ENCODE data around the gene INO80D.
"Not testable (repeated sequence)": the region's sequence is repeated elsewhere in the genome, so short reads cannot be mapped to it uniquely, and the experiment has no call there.

INO80D gene, protein sequence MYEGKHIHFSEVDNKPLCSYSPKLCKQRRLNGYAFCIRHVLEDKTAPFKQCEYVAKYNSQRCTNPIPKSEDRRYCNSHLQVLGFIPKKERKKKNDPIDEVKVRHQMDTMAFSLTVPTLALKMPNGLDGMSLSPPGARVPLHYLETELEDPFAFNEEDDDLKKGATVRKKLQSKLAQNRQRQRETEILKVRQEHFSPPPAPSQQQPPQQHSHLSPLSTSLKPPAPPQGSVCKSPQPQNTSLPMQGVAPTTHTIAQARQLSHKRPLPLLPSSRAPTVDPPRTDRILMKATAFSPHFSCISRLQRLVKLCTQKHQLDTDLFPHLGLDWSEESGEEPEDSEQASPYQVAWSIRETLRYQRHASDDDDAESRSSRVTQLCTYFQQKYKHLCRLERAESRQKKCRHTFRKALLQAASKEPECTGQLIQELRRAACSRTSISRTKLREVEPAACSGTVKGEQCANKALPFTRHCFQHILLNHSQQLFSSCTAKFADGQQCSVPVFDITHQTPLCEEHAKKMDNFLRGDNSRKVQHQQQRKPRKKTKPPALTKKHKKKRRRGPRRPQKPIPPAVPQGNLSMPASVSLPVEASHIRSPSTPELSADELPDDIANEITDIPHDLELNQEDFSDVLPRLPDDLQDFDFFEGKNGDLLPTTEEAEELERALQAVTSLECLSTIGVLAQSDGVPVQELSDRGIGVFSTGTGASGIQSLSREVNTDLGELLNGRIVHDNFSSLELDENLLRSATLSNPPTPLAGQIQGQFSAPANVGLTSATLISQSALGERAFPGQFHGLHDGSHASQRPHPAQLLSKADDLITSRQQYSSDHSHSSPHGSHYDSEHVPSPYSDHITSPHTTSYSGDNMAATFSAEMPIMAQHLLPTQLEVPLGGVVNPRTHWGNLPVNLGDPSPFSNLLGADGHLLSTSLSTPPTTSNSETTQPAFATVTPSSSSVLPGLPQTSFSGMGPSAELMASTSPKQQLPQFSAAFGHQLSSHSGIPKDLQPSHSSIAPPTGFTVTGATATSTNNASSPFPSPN

DNA sequence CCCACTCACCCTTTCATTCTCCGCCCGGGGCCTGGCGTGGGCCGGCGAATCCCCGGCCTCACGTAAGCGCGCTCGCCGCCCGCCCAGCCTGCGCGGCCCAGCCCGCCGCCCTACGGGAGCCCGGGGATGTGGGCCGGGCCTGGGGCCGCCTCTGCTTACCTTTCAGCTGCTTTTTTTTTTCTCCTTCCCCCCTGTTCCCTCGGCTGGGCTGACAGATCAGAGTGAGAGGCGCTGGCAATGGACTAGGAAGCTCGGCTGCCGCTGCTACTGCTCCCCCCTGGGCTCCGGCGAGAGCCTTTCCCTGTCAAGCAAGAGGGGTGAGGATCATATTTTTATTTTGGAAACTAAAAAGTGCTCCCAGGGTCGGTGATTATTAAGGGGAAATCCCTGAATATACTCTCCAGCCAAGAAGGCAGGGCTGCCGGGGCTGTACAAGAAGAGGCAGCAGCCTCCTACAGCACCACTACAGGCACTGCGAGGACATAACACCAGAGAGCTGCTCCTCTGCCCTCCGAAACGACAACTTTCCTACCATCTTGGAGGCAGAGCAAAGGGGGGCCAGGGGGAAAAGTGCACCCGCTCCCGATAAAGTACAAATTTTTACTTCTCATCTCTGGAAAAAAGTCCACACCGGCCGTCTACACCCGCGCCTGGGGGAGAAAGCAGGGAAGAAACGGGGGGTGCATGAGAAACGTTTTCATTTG, at the start of gene INO80D:
Gene INO80D, minus strand, starts transcription at position 433 of the 704 bp plus-strand sequence. CDS start 23,158 bp downstream, outside the sequence.
- DNase-seq (ENCODE audit: low read depth), result peak; percentile 65

DNA sequence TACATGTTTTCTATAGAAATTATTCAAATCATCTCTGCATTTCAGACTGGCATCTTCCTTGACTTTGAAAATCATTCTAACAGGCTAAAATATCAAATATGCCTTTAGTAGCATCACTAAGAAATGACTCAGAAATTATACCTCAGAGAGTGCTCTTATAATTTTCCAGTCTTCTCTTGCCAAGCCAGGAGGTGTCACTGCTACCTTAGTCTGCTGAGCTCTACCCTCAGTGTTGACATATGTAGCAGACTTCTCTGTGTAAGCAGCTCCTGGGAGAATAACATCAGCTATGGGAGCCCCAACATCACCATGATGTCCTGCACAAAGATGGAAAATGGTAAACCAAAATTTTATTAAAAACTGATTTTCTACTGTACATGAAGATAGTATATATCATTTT, 41.7 kb upstream of the INO80D start:
- DNase-seq (ENCODE audit: low read depth), result no peak

DNA sequence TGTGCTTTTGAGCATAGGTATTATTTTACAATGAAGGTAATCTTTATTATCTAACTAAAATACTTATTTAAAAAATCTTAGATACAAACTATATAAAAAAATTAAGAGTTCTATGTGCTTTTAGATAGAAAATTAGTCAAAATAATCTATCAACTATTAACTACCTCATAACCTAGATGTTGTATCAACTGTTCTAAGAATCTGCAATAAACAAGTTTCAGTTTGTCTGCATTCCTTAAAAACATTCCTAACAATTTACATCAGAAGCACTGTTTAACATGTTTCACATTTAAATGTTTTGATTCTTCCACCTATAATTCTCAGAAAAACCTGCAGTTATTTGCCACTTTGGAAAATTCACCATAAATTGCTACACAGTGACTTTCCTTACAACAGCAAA, 39.9 kb upstream of the INO80D start:
- DNase-seq (ENCODE audit: low read depth), result no peak

DNA sequence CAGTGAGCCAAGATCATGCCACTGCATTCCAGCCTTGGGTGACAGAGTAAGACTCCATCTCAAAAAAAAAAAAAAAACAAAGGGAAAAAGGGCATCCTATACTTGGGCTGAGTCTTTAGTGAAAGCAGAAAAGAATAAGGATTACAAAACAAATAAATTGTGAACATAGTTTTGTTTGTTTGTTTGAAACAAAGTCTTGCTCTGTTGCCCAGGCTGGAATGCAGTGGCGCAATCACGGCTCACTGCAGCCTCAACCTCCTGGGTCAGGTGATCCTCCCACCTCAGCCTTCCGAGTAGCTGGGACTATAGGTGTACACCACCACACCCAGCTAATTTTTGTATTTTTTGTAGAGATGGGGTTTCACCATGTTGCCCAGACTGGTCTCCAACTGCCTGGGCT, 36.6 kb upstream of the INO80D start:
- DNase-seq (ENCODE audit: low read depth), result not testable (repeated sequence)

DNA sequence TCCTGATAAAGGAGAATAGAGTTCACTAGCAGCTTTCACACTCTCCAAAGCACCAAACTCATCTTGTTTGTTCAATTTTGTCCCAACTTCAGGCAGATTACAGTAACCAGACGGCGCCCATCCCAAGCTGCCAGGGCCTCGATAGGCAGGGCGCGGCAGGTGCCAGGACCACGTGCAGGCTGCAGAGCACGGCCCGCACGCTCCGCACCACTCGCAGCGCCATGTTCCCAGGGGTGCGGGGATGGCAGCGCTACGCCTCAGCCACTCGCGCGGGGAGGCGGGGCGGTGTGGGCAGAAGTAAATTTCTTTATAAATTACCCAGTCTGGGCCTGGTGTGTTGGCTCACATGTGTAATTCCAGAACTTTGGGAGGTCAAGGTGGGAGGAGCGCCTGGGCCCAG, 30.3 kb upstream of the INO80D start:
- no peak for DNase-seq (ENCODE audit: low read depth)

DNA sequence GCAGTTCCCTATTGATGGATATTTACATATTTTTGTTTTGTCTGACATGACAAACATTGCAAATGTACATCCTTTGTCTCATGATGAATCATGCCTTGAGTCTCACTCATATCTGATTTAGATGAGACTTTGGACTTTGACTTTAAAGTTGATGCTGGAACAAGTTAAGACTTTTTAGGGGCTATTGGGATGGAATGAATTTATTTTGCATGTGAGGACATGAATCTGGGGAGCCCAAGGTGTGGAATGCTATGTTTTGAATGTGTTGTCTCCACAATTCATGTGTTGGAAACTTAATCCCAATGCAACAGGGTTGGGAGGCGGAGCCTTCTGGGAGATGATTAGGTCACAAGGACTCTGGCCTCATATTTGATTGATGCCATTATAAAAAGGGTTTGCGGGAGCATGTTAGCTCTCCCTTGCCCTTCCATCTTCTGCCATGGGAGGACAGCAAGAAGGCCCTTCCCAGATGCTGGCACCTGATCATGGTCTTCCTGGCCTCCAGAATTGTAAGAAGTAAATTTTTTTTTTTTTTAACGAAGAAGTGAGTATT, 29.1 kb upstream of the INO80D start:
- no peak for DNase-seq (ENCODE audit: low read depth)

DNA sequence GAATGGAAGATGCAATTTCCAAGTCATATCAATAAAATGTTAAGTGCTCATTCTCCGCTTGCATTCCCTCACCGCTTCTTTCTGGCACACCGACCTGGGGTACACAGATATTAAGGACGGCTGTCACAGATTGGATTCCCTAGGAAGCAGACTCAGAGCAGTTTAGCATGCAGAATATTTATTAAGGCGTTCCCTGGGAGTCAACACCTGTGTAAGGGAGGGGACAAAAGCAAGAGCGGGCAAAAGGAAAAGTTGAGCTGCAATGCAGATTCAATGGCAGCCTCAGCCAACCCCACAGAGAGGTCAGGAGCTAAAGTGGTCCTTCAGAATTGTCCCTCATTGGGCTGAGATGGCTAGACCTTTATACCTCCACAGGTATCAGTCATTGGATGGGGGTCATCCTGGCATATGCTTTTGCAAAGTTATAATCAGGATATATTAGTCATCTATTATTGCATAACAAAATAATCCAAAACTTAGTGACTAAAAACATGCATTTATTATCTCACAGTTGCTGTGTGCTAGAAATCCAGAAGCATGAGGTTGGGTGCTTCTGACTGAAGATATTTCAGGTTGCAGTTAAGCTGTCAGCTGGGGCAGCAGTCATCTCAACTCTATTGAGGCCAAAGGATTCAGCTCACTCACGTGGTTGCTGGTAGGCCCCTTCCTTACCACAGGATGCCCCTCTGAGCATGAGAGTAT, 27.0 kb upstream of the INO80D start:
- DNase-seq (ENCODE audit: low read depth), result no peak

DNA sequence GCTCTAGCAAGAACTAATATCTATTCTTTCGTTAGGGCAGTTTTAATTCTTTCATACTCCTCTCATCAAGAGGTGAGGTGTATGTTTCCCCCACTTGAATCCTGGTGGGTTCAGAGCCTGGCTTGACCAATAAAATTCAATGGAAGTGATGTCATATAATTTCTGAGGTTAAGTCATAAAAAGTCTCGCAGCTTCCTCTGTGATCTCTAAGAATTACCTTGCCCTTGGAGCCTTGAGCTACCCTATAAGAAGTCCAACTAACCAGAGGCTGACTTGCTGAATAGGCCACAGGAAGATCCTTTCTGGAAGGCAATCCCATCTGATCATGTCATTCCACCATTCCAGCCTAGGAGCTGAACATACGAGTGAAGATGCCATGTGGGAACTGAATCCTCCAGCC, 26.1 kb upstream of the INO80D start:
- DNase-seq (ENCODE audit: low read depth), result no peak

DNA sequence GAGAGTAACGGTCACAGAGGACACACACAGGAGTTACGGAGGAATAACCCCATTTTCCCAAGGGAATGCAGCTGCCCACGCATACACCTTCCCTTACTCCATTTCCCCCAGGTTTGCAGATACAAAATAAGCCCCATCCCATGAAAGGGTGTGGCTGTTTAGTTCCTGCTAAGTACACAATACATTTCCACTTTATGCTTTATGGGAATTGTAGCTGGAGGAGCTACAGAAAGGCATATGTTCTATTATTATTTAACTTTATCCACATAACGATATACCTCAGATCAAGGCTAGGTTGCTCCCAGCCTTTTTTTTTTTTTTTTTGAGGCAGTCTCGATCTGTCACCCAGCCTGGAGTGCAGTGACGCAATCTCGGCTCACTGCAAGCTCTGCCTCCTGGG, 22.7 kb upstream of the INO80D start:
- no peak for DNase-seq (ENCODE audit: low read depth)

DNA sequence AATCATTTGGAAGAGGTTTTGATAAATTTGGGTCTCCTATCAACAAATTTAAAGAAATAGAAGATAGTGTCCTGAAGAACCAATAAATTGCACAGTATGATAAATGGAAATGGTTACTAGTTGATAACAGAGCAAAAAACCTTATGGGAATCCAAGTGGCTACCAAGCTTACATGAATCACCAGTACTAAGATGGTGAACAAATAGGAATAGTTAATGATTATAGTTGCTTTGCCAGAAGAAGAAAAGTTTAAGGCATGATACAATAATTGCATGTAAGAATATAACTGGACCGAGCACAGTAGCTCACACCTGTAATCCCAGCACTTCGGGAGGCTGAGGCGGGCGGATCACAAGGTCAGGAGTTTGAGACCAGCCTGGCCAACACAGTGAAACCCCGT, 19.6 kb upstream of the INO80D start:
- DNase-seq (ENCODE audit: low read depth), result no peak

DNA sequence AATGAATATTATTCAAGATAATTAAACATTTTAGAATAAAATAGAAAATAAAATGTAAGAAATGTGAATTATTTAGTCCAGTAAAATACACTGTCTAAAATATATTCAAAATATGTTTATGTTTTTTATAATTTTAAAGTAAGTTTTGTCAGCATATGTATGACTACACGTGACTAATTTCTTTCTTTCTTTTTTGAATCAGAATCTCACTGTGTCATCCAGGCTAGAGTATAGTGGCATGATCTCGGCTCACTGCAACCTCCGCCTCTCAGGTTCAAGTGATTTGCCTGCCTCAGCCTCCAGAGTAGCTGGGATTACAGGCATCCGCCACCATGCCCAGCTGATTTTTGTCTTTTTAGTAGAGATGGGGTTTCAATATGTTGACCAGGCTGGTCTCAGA, 19.1 kb upstream of the INO80D start:
- DNase-seq (ENCODE audit: low read depth), result no peak

DNA sequence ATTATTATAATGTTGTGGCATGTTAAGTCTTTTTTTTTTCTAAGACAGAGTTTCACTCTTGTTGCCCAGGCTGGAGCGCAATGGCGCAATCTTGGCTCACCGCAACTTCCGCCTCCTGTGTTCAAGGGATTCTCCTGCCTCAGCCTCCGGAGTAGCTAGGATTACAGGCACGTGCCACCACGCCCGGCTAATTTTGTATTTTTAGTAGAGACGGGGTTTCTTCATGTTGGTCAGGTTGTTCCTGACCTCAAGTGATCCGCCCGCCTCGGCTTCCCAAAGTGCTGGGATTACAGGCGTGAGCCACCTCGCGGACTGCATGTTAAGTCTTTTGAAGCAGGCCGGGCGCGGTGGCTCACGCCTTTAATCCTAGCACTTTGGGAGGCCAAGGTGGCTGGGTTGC, 12.9 kb upstream of the INO80D start:
- DNase-seq (ENCODE audit: low read depth), result not testable (repeated sequence)

DNA sequence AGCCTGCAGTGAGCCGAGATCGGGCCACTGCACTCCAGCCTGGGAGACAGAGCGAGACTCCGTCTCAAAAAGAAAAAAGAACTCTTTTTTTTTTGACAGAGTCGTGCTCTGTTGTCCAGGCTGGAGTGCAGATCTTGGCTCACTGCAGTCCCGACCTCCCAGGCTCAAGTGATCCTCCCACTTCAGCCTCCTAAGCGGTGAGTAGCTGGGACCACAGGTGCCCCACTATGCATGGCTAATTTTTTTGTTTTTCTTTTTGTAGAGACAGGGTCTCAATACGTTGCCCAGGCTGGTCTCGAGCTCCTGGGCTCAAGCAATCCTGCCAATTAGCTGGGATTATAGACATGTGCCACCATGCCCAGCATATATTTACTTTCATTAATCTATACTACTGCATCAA, 12.5 kb upstream of the INO80D start:
- DNase-seq (ENCODE audit: low read depth), result no peak

DNA sequence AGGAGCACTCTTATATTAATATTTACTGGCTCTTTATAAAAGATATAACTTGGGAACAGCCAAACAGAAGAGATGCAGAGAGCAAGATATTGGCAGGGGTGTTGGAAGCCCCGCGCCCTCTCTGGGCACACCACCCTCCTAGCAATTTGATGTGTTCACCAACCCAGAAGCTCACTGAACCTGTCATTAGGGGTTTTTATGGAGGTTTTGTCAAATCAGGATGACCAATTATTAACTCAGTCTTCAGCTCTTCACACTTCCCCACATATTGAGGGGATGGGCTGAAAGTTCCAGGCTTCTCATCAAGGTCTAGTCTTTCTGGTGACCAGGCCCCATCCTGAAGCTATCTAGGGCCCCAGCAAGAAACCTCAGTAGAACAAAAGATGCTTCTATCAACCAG, 10.9 kb upstream of the INO80D start:
- DNase-seq (ENCODE audit: low read depth), result no peak

DNA sequence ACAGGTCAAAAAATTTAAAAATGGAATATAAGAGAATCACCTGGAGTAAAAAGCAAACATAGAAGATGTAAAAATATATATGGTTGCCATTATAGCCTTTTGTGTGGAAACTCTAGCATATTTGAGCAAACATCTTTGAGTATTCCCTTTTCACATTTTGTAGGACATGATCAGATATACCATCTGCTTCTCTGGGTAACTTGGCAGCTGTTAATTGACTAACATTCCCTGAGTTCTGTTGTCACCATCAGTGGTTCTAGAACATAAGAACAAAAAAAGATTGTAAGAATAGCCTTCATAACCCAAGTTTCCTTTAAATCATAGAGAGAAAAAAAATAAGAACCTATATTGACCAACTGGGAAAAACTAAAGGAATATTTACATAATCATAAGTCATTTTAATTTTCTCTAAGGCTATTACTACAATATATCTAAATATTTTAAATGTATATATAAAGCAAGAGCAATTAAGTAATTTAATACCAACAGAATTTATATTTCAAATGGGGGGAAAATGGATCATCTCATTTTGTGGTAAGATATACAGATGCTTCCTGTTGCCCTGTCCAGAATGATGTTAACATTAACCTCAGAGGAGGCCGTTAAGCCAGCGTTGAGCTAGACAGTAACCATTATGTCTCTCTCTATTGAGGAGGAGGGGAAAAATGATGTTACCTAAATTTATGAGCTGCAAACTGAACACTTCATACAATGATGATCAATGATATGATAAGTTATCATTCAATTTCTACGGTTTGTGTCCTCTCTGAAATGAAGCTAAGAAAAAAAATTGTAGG, 9.8 kb upstream of the INO80D start:
- DNase-seq (ENCODE audit: low read depth), result no peak

DNA sequence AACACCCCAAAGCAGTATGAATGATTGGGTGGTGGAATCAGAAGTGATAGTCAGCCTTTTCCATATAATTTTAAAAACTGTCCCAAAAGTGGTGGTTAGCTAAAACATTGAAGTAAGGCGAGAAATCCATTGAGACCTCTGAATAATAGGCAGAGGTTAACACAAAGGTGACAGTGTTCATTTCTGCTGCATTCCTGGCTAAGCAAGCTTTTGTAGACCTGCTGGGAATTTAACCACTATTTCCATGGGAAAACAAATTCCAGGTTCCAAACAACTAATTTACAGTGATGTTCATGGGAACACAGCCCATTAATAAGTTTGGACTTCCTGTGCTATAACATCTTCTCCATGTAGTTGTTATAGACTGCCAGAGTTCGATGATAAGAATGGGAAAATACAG, 6.3 kb upstream of the INO80D start:
- DNase-seq (ENCODE audit: low read depth), result no peak

DNA sequence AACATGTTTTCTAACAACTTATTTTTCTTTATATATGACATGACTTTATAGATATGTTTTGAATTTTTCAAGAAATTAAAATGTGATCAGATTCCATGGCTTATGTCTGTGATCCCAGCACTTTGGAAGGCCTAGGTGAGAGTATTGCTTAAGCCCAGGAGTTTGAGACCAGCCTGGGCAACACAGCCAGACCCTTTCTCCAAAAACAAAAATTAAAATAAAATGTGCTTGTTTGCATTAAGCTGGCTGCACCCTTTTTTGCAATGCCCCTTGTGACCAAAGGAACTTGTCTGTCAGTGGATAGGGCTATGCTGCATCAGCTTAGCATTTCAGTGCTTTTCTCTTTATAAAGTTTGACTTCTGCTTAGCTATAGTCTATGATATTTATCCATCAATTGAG, 2.3 kb upstream of the INO80D start:
- no peak for DNase-seq (ENCODE audit: low read depth)

DNA sequence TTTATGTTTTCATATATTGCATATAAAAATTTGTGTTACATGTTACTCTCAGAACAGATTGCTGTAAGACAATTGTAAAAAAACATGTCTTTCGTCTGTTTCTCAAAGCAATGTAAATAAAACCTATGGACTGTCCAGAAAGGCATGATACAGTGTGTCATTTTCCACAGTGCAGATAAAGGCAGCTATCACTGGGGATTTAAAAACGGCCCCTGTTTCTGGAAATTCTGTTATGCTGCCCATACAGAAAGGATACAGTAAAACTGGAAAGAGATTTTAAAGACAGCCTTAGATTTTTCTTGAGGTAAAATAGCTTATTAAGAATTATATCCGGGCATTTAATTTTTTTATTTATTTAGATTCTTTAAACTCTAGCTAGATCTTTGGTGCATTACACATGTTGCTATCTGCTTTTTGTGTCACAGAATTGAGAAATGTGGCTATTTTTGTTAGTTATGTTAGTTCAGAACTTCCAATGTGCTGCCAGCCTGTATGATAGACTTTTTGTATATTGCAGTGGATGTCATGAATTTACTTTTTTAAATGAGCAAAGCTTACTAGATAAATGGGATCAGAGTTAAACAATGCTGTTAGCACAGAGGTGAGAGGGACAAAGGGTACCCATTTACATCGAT, 859 bp upstream of the INO80D start:
- DNase-seq (ENCODE audit: low read depth), result no peak

DNA sequence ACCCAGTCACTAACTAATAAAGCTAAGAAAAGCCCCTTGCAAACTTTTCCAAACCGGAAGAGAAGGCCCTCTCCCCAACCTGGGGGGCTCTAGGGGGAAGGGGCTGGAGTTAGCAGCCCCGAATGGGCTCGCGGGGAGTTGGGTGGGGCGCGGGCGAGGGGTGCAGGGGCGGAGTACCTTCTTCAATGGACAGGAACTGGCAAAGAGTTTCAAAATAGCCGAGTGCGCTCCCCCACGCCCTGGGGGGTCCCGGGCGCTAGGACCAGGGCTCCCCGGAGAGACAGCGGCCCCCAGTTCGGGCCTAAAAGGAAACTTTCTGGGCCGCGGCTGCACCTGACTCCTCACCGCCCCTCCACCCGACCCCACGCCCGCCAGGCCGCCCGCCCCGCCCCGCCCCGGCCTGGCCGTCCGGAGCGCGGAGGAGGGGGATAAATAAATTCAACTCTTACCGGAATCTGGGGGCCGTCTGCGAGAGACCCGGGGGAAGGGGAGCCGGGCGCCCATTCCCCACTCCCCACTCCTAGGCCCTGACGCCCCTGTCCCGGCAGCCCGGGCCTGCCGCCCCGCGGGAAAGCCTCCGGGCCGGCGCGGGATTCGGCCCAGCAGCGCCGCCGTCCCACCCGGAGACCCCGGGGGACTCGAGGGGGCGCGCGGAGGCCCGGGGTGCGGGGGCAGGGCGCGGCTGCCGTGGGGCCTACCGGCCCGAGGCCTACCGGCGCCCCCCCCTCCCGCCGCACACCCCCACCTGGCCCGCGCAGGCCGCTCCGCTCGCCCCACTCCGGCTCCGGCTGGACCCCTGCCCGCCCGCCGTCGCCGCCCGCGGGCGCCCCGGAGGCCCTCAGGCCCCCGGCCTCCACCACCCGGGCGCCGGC, 868 bp downstream of the INO80D start:
- DNase-seq (ENCODE audit: low read depth), result peak; percentile 40

Measured in activated T-cell treated with anti-CD3 and anti-CD28 coated beads for 48 hours (primary cell).